ENCODE measurements around the gene CYP21A2.

The CYP21A2 gene

DNA sequence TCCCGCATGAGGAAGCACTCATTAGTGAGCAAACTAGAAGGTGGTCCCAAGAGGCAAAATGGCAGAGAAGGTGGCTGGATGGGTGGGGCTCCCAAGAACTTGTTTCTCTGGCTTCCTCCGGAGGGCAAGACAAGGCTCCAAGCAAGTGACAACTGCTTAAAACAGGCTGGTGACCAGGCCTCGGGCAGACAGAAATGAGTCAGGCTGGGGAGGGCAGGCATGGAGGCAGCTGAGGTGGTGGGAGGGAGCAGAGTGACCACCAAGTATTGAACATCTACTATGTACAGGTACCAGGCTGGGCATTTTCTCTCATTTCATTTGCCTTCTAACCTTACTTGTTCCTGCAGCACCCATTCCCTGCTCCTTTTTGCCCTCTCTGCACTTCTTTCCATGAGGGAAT lies 37.6 kb downstream of the CYP21A2 start:
- Histone ChIP-seq H3K4me2 (ENCODE audit: low read length, poor library complexity, severe bottlenecking) (no peak overlapping the region), H3K9ac (ENCODE audit: low read length) (peak overlapping the region; percentile 20), H2BK12ac (ENCODE audit: low read length in 2 of 2) (no peak overlapping the region), H3K4me1 (ENCODE audit: control insufficient read depth, insufficient read depth, low read depth, low read length) (peaks cover 31% of the 10 kb centered on the region), H3K18ac (ENCODE audit: low read depth in 1 of 2, low read length in 2 of 2) (no peak overlapping the region), H2BK120ac (ENCODE audit: low read depth, low read length) (no peak overlapping the region), H2BK15ac (ENCODE audit: low read depth, poor library complexity, severe bottlenecking) (no peak overlapping the region), H3K9me3 (ENCODE audit: control insufficient read depth, low read length) (no peaks in the 10 kb centered on the region), H3K27me3 (ENCODE audit: control insufficient read depth in 1 of 2, insufficient read depth in 1 of 2, low read length in 2 of 2) (peaks cover 0 to 32% of the 10 kb centered on the region in 2 experiments), H2AK5ac (ENCODE audit: low read length, severe bottlenecking) (peak overlapping the region; percentile 17), H3K27ac (ENCODE audit: low read length, poor library complexity, severe bottlenecking) (no peak overlapping the region), H3K79me1 (replicated peaks; ENCODE audit: low read length, poor library complexity, severe bottlenecking) (no peaks in the 10 kb centered on the region), H3K14ac (ENCODE audit: low read length in 2 of 2) (no peak overlapping the region), H2AFZ (ENCODE audit: low read depth, low read length) (no peak overlapping the region), H2BK5ac (ENCODE audit: low read depth, low read length, poor library complexity, severe bottlenecking) (no peak overlapping the region), H4K91ac (ENCODE audit: low read length) (no peak overlapping the region), H4K8ac (ENCODE audit: low read length) (peak overlapping the region; percentile 43), H3K23ac (ENCODE audit: low read length in 2 of 2) (no peak overlapping the region), H3K36me3 (ENCODE audit: control insufficient read depth in 1 of 2, insufficient read depth in 2 of 2, low read depth in 1 of 2, low read length in 2 of 2) (peaks cover 0 to 75% of the 10 kb centered on the region in 2 experiments), H3K4ac (ENCODE audit: low read depth in 1 of 2, low read length in 2 of 2) (no peak overlapping the region), H3K4me3 (ENCODE audit: insufficient read depth in 1 of 2, low read depth in 1 of 2, low read length in 2 of 2) (no peak overlapping the region)
- WGBS: 63% methylated on average over 3 of the region's 3 CpGs
- DNase-seq: peak; percentile 26

DNA sequence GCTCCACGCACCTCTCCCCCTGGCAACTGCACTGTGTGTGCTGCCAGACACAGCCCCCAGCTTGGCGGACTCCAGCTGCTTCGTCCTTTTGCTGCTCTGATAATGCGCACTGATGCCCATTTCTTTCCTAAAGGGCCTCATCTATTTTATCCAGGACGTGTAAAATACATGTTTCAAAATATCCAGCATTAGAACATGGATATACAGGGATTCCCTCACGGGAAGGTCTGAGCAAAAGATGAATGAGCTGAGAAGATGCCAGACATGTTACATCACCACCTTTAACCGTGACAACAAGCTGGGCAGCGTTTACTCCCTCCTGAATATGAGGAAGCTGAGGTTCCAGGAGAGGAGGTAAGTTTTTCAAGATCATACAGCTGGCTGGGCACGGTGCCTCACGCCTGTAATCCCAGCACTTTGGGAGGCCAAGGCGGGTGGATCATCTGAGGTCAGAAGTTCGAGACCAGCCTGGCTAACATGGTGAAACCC lies 38.1 kb downstream of the CYP21A2 start:
- Histone ChIP-seq H4K8ac (ENCODE audit: low read length) (no peak overlapping the region), H3K79me1 (replicated peaks; ENCODE audit: low read length, poor library complexity, severe bottlenecking) (no peaks in the 10 kb centered on the region), H2AFZ (ENCODE audit: low read depth, low read length) (no peak overlapping the region), H3K4me3 (ENCODE audit: insufficient read depth in 1 of 2, low read depth in 1 of 2, low read length in 2 of 2) (no peak overlapping the region), H3K9me3 (ENCODE audit: control insufficient read depth, low read length) (no peaks in the 10 kb centered on the region), H3K4me2 (ENCODE audit: low read length, poor library complexity, severe bottlenecking) (no peak overlapping the region), H2AK5ac (ENCODE audit: low read length, severe bottlenecking) (no peak overlapping the region), H3K4ac (ENCODE audit: low read depth in 1 of 2, low read length in 2 of 2) (no peak overlapping the region), H3K9ac (ENCODE audit: low read length) (peak overlapping the region; percentile 20), H3K36me3 (ENCODE audit: control insufficient read depth in 1 of 2, insufficient read depth in 2 of 2, low read depth in 1 of 2, low read length in 2 of 2) (peaks cover 0 to 78% of the 10 kb centered on the region in 2 experiments), H4K91ac (ENCODE audit: low read length) (no peak overlapping the region), H3K27me3 (ENCODE audit: control insufficient read depth in 1 of 2, insufficient read depth in 1 of 2, low read length in 2 of 2) (peaks cover 0 to 27% of the 10 kb centered on the region in 2 experiments), H2BK5ac (ENCODE audit: low read depth, low read length, poor library complexity, severe bottlenecking) (no peak overlapping the region), H2BK12ac (ENCODE audit: low read length in 2 of 2) (no peak overlapping the region), H2BK120ac (ENCODE audit: low read depth, low read length) (no peak overlapping the region), H3K23ac (ENCODE audit: low read length in 2 of 2) (no peak overlapping the region), H3K4me1 (ENCODE audit: control insufficient read depth, insufficient read depth, low read depth, low read length) (peaks cover 36% of the 10 kb centered on the region), H3K18ac (ENCODE audit: low read depth in 1 of 2, low read length in 2 of 2) (no peak overlapping the region), H3K14ac (ENCODE audit: low read length in 2 of 2) (no peak overlapping the region), H3K27ac (ENCODE audit: low read length, poor library complexity, severe bottlenecking) (peak overlapping the region; percentile 15), H2BK15ac (ENCODE audit: low read depth, poor library complexity, severe bottlenecking) (no peak overlapping the region)
- peak; percentile 76 for DNase-seq
- WGBS: 62% methylated on average over 9 of the region's 12 CpGs

DNA sequence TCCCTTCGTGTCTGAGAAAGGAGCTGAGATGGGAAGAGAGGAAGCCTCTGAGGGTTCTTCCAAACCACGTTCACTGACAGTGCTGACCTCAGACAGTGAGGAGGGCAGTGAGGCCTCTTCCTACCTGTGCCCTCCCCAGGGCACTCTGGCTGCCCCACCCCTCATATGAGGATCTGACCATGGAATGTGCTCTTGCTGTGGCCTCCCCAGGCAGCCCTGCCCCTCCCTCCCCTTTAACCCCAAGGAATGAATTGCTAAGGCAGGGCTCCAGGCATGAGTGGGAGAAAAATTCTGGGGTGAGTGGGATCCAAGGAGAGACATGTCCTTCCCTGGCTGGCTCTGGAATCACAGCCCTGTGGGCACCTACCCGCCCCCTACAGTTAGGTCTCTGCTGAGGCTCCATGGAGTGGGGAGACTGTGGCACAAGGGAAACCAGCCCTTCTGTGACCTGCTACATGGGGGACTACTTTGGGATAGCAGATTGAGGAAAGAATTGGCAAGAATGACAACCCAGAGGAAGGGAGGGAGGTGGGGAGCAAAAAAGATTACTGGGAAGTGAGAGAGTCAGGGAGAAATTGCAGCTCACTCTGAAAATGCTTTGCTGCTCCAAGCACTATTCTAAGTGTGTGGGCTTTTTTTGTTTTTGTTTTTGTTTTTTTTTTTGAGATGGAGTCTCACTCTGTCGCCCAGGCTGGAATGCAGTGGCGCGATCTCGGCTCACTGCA lies 41.5 kb downstream of the CYP21A2 start:
- H4K8ac ChIP-seq (ENCODE audit: low read length): peak overlapping the region; percentile 58
- peak overlapping the region; percentile 3 for H2BK15ac ChIP-seq (ENCODE audit: low read depth, poor library complexity, severe bottlenecking)
- peak overlapping the region in 1 of 2 experiments; percentile 18 for H3K4ac ChIP-seq (ENCODE audit: low read depth in 1 of 2, low read length in 2 of 2)
- peak overlapping the region; percentile 59 for H3K9ac ChIP-seq (ENCODE audit: low read length)
- peaks cover 0 to 38% of the 10 kb centered on the region in 2 experiments for H3K27me3 ChIP-seq (ENCODE audit: control insufficient read depth in 1 of 2, insufficient read depth in 1 of 2, low read length in 2 of 2)
- H2BK120ac ChIP-seq (ENCODE audit: low read depth, low read length): peak overlapping the region; percentile 62
- H3K4me1 ChIP-seq (ENCODE audit: control insufficient read depth, insufficient read depth, low read depth, low read length): peaks cover 46% of the 10 kb centered on the region
- H4K91ac ChIP-seq (ENCODE audit: low read length): peak overlapping the region; percentile 57
- H3K14ac ChIP-seq (ENCODE audit: low read length in 2 of 2): peak overlapping the region in 1 of 2 experiments; percentile 18
- no peak overlapping the region for H2AFZ ChIP-seq (ENCODE audit: low read depth, low read length)
- H3K23ac ChIP-seq (ENCODE audit: low read length in 2 of 2): no peak overlapping the region
- H3K9me3 ChIP-seq (ENCODE audit: control insufficient read depth, low read length): no peaks in the 10 kb centered on the region
- H3K36me3 ChIP-seq (ENCODE audit: control insufficient read depth in 1 of 2, insufficient read depth in 2 of 2, low read depth in 1 of 2, low read length in 2 of 2): peaks cover 0 to 73% of the 10 kb centered on the region in 2 experiments
- no peaks in the 10 kb centered on the region for H3K79me1 ChIP-seq (replicated peaks; ENCODE audit: low read length, poor library complexity, severe bottlenecking)
- no peak overlapping the region for H3K27ac ChIP-seq (ENCODE audit: low read length, poor library complexity, severe bottlenecking)
- H3K4me3 ChIP-seq (ENCODE audit: insufficient read depth in 1 of 2, low read depth in 1 of 2, low read length in 2 of 2): no peak overlapping the region
- H2AK5ac ChIP-seq (ENCODE audit: low read length, severe bottlenecking): no peak overlapping the region
- H2BK12ac ChIP-seq (ENCODE audit: low read length in 2 of 2): peak overlapping the region; percentile 6 to 67
- H3K18ac ChIP-seq (ENCODE audit: low read depth in 1 of 2, low read length in 2 of 2): peak overlapping the region; percentile 14 to 74
- WGBS: 89% methylated on average over 7 of the region's 7 CpGs
- no peak overlapping the region for H3K4me2 ChIP-seq (ENCODE audit: low read length, poor library complexity, severe bottlenecking)
- no peak overlapping the region for H2BK5ac ChIP-seq (ENCODE audit: low read depth, low read length, poor library complexity, severe bottlenecking)
- no peak for DNase-seq

DNA sequence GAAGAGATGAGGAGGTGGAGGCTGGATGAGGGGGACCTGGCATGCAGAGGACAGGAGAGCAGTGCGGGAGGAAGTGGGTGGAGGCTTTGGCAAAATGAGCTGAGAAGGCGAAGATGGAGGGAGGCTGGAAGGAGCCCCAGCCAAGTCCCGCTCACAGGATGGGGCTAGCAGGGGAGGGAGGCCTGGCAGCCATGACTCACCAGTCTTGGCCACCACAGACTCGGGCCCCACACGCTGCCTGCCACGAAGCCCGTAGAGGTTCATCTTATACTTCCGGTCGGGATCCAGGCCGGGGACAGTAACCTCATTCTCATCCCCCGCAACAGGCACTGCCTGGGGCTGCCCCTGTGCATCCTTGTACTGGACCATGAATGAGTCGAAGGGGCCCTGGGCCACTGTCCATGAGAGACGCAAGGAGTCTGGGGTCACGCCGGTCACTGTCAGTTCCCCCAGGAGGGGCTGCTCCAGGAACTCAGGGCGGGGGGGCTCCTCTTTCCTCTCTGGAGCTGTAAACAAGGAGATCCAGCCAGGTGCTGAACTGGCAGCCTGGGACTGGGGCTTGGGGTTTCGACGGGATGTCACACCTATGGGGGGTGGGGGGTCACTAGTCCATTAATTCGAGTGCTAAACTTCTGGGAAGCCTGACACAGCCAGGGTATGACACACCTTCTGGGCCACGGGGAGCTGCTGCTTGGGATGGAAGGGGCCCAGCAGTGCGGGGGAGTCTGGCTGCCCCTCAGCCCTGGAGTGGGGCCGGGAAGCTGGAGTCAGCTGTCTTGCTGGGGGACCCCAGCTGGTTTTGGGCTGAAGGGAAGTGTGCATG lies 43.2 kb downstream of the CYP21A2 start:
- peaks cover 0 to 54% of the 10 kb centered on the region in 2 experiments for H3K27me3 ChIP-seq (ENCODE audit: control insufficient read depth in 1 of 2, insufficient read depth in 1 of 2, low read length in 2 of 2)
- no peak overlapping the region for H2BK5ac ChIP-seq (ENCODE audit: low read depth, low read length, poor library complexity, severe bottlenecking)
- H3K23ac ChIP-seq (ENCODE audit: low read length in 2 of 2): peak overlapping the region in 1 of 2 experiments; percentile 43
- H3K14ac ChIP-seq (ENCODE audit: low read length in 2 of 2): peak overlapping the region in 1 of 2 experiments; percentile 64
- H3K18ac ChIP-seq (ENCODE audit: low read depth in 1 of 2, low read length in 2 of 2): peak overlapping the region; percentile 69 to 90
- H2AK5ac ChIP-seq (ENCODE audit: low read length, severe bottlenecking): peak overlapping the region; percentile 71
- H3K4me2 ChIP-seq (ENCODE audit: low read length, poor library complexity, severe bottlenecking): peak overlapping the region; percentile 20
- H4K91ac ChIP-seq (ENCODE audit: low read length): peak overlapping the region; percentile 67
- H3K27ac ChIP-seq (ENCODE audit: low read length, poor library complexity, severe bottlenecking): no peak overlapping the region
- H3K4me1 ChIP-seq (ENCODE audit: control insufficient read depth, insufficient read depth, low read depth, low read length): peaks cover 42% of the 10 kb centered on the region
- peak overlapping the region; percentile 68 for H2AFZ ChIP-seq (ENCODE audit: low read depth, low read length)
- H3K9ac ChIP-seq (ENCODE audit: low read length): peak overlapping the region; percentile 62
- H3K4ac ChIP-seq (ENCODE audit: low read depth in 1 of 2, low read length in 2 of 2): peak overlapping the region; percentile 65 to 86
- no peak overlapping the region for H2BK15ac ChIP-seq (ENCODE audit: low read depth, poor library complexity, severe bottlenecking)
- peak overlapping the region; percentile 81 for H4K8ac ChIP-seq (ENCODE audit: low read length)
- peak overlapping the region in 1 of 2 experiments; percentile 35 for H3K4me3 ChIP-seq (ENCODE audit: insufficient read depth in 1 of 2, low read depth in 1 of 2, low read length in 2 of 2)
- 39% methylated on average over 22 of the region's 22 CpGs for WGBS
- H3K79me1 ChIP-seq (replicated peaks; ENCODE audit: low read length, poor library complexity, severe bottlenecking): no peaks in the 10 kb centered on the region
- peak overlapping the region; percentile 42 for H2BK120ac ChIP-seq (ENCODE audit: low read depth, low read length)
- no peaks in the 10 kb centered on the region for H3K9me3 ChIP-seq (ENCODE audit: control insufficient read depth, low read length)
- H3K36me3 ChIP-seq (ENCODE audit: control insufficient read depth in 1 of 2, insufficient read depth in 2 of 2, low read depth in 1 of 2, low read length in 2 of 2): peaks cover 0 to 73% of the 10 kb centered on the region in 2 experiments
- DNase-seq: peak; percentile 88
- peak overlapping the region; percentile 87 to 98 for H2BK12ac ChIP-seq (ENCODE audit: low read length in 2 of 2)

All from mesenchymal stem cell (in vitro differentiated cells and primary cell).